ENCODE data around the gene ZNF664. TPM values are rescaled to one million over a fixed set of nuclear protein-coding genes. Genes with fewer than 3 reads are reported as not detected.

Gene ZNF664
- total and polyA plus RNA-seq, 2 of the 13 experiments (the other 11 are each of a cell fraction or from before 2014, with no cell fraction given) = 43.9 to 56.5 TPM

- H3K79me2 ChIP-seq (ENCODE audit: insufficient read depth, low read length) = no peaks in the 10 kb centered on the region
- no TSS peak for BruUV-seq (replicated peaks)
- no peak overlapping the region for H3K27ac ChIP-seq (ENCODE audit: extremely low read length, insufficient read depth, low read length)
- TF ChIP-seq, protein P1, sequence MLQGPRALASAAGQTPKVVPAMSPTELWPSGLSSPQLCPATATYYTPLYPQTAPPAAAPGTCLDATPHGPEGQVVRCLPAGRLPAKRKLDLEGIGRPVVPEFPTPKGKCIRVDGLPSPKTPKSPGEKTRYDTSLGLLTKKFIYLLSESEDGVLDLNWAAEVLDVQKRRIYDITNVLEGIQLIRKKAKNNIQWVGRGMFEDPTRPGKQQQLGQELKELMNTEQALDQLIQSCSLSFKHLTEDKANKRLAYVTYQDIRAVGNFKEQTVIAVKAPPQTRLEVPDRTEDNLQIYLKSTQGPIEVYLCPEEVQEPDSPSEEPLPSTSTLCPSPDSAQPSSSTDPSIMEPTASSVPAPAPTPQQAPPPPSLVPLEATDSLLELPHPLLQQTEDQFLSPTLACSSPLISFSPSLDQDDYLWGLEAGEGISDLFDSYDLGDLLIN (CRISPR knock-in tag; IDR thresholded peaks at IDR 0.05; ENCODE audit: borderline replicate concordance) = no peak
- TF ChIP-seq, protein P2, sequence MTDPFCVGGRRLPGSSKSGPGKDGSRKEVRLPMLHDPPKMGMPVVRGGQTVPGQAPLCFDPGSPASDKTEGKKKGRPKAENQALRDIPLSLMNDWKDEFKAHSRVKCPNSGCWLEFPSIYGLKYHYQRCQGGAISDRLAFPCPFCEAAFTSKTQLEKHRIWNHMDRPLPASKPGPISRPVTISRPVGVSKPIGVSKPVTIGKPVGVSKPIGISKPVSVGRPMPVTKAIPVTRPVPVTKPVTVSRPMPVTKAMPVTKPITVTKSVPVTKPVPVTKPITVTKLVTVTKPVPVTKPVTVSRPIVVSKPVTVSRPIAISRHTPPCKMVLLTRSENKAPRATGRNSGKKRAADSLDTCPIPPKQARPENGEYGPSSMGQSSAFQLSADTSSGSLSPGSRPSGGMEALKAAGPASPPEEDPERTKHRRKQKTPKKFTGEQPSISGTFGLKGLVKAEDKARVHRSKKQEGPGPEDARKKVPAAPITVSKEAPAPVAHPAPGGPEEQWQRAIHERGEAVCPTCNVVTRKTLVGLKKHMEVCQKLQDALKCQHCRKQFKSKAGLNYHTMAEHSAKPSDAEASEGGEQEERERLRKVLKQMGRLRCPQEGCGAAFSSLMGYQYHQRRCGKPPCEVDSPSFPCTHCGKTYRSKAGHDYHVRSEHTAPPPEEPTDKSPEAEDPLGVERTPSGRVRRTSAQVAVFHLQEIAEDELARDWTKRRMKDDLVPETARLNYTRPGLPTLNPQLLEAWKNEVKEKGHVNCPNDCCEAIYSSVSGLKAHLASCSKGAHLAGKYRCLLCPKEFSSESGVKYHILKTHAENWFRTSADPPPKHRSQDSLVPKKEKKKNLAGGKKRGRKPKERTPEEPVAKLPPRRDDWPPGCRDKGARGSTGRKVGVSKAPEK (CRISPR knock-in tag; IDR thresholded peaks at IDR 0.05; ENCODE audit: borderline replicate concordance) = no peak
- TF ChIP-seq ATF5 (CRISPR knock-in tag; IDR thresholded peaks at IDR 0.05; ENCODE audit: low read depth) (no peak), JUNB (CRISPR knock-in tag; IDR thresholded peaks at IDR 0.05; ENCODE audit: borderline replicate concordance) (no peak), ZFP36L2 (CRISPR knock-in tag; IDR thresholded peaks at IDR 0.05) (no peak), ZHX1 (CRISPR knock-in tag; IDR thresholded peaks at IDR 0.05; ENCODE audit: low read depth) (no peak)
- no peak overlapping the region for H3K4me2 ChIP-seq (ENCODE audit: low read depth, low read length)
- intact Hi-C loops (cut with micrococcal nuclease; ENCODE audit: unreplicated experiment) (no loop called here), in situ Hi-C loops (cut with HindIII; ENCODE audit: extremely low pct_ligation_motif_present, low pct_unique_long_range_greater_than_20kb) (no loop called here)
- H3K9ac ChIP-seq (ENCODE audit: insufficient read depth, low read depth, low read length) = no peak overlapping the region
- WGBS (ENCODE audit: low lambda C conversion rate) = 35% methylated on average over 4 of the region's 4 CpGs
- CTCF ChIA-PET (ENCODE audit: low intra/inter-chr PET ratio, low total read pairs) = no interaction called here
- H2AFZ ChIP-seq (ENCODE audit: low read length) = no peak overlapping the region
- peaks cover 0 to 17% of the 10 kb centered on the region in 2 experiments; a peak in 3 of 5 replicates for H3K27me3 ChIP-seq (ENCODE audit: control insufficient read depth in 1 of 2, insufficient read depth in 2 of 2, low read length in 2 of 2)
- no peak overlapping the region for H3K4me3 ChIP-seq (replicated peaks in 1 of 3; ENCODE audit: insufficient read depth in 1 of 3, low read depth in 2 of 3, low read length in 3 of 3)
- no peaks in the 10 kb centered on the region for H3K9me3 ChIP-seq (ENCODE audit: low read length)
- no peak for DNase-seq (ENCODE audit: low spot score)
- no peak for ATAC-seq
- no peak for FAIRE-seq
- no peaks in the 10 kb centered on the region for H3K4me1 ChIP-seq (ENCODE audit: insufficient read depth, low read length)
- H3K36me3 ChIP-seq (replicated peaks in 1 of 2; ENCODE audit: control insufficient read depth in 1 of 2, insufficient read depth in 2 of 2, low read length in 2 of 2) = no peaks in the 10 kb centered on the region
- no peaks in the 10 kb centered on the region for H4K20me1 ChIP-seq (ENCODE audit: insufficient read depth, low read length)
- POLR2A ChIA-PET = no interaction called here
Observed at GRCh38 chr12:123924539-123924938, 48.5 kb upstream of the ZNF664 start.
